K562 (cell line): ENCODE results near the gene UQCRH. TPM values are rescaled to one million over a fixed set of nuclear protein-coding genes. Genes with fewer than 3 reads are reported as not detected.

Experiments
- ARID4B ChIP-seq: sonication (generic); formaldehyde crosslinking; IDR thresholded peaks from 2 replicates; pipeline ENCODE4 v1.8.0; 2022; ENCODE audit warnings: mild to moderate bottlenecking, missing genetic modification reagents
- CREM ChIP-seq: IDR thresholded peaks from 2 replicates; pipeline ENCODE4 v1.6.1; 2014; ENCODE audit warnings: antibody characterized with exemption, low read depth
- CTCFL ChIP-seq: IDR thresholded peaks from 2 replicates; pipeline ENCODE4 v1.6.1; 2011; ENCODE audit warnings: borderline replicate concordance, low read depth, mild to moderate bottlenecking, moderate library complexity, low read length; ENCODE audit not compliant: insufficient read depth, poor library complexity, severe bottlenecking
- HNRNPUL1 ChIP-seq: fragments of 200-400 bp; formaldehyde crosslinking; IDR thresholded peaks from 2 replicates; pipeline ENCODE4 v1.6.1; 2017; ENCODE audit warnings: low read length
- NCOA2 ChIP-seq, 2 experiments: fragments of 450-650 bp; IDR thresholded peaks; 2 replicates each; pipeline ENCODE4 v1.6.1; 2018; ENCODE audit warnings: mild to moderate bottlenecking in 2 of 2, moderate library complexity in 1 of 2; ENCODE audit not compliant: partially characterized antibody in 2 of 2
- RBM15 ChIP-seq: fragments of 200-400 bp; formaldehyde crosslinking; IDR thresholded peaks from 2 replicates; pipeline ENCODE4 v1.6.1; 2018; ENCODE audit warnings: mild to moderate bottlenecking, low read length, moderate library complexity; ENCODE audit not compliant: insufficient read depth
- ZFP1 ChIP-seq: fragments of 450-650 bp; formaldehyde crosslinking; IDR thresholded peaks from 2 replicates; pipeline ENCODE4 v1.4.0; 2020; ENCODE audit warnings: mild to moderate bottlenecking, mixed read lengths
- ZNF766 ChIP-seq: fragments of 200-800 bp; sonication (Bioruptor generic); conservative IDR thresholded peaks from 2 replicates; pipeline ENCODE4 v1.6.1; 2016; ENCODE audit warnings: missing genetic modification characterization, missing compliant biosample characterization
- polyA plus RNA-seq, 8 experiments: library from polyadenylated mRNA; depleted of rRNA in 4 of 8; stranded (reverse) in 5 of 8; unstranded in 3 of 8; fragments of >200 nt; fragmentation: Nextera tagmentation in 2 of 8; fragmentation: Illumina TruSeq in 1 of 8; extraction: Ambion mirVana in 2 of 8; extraction: Trizol in 1 of 8; gene quantifications; 2 replicates each; pipeline versions ENCODE4 v1.2.1 to v1.2.3, GENCODE V29; 2011 to 2014; ENCODE audit warnings: inconsistent platforms in 1 of 8, missing spikeins in 1 of 8
- total RNA-seq, 7 experiments: library from RNA; depleted of rRNA in 6 of 7; stranded (reverse); fragments of >200 nt in 6 of 7; fragmentation: Illumina TruSeq in 2 of 7; extraction: Trizol in 2 of 7; gene quantifications; 2 replicates each; pipeline versions ENCODE4 v1.2.1 to v1.2.3, GENCODE V29; 2011 to 2021; ENCODE audit warnings: low replicate concordance in 1 of 7
- TF ChIP-seq, protein P1 (sequence below): fragments of 450-650 bp; IDR thresholded peaks from 2 replicates; pipeline ENCODE4 v1.7.1; 2018; ENCODE audit warnings: mild to moderate bottlenecking, low read depth; ENCODE audit not compliant: partially characterized antibody
- TF ChIP-seq, protein P2 (sequence below): fragments of 450-650 bp; formaldehyde crosslinking; IDR thresholded peaks from 2 replicates; pipeline ENCODE4 v1.4.0; 2022; ENCODE audit warnings: missing genetic modification characterization
- TF ChIP-seq, protein P3 (sequence below): fragments of 200-800 bp; sonication (Bioruptor generic); IDR thresholded peaks from 2 replicates; pipeline ENCODE4 v1.6.1; 2016; ENCODE audit warnings: missing genetic modification characterization, missing compliant biosample characterization

UQCRH gene
- total and polyA plus RNA-seq, 9 of the 15 experiments (the other 6 are each of a cell fraction or from before 2014, with no cell fraction given): 1,267 to 5,184 (median 2,410) TPM

- TF ChIP-seq ARID4B (CRISPR knock-in tag): no peak; the same call in 1 of the 2 replicates
- TF ChIP-seq, protein P1, sequence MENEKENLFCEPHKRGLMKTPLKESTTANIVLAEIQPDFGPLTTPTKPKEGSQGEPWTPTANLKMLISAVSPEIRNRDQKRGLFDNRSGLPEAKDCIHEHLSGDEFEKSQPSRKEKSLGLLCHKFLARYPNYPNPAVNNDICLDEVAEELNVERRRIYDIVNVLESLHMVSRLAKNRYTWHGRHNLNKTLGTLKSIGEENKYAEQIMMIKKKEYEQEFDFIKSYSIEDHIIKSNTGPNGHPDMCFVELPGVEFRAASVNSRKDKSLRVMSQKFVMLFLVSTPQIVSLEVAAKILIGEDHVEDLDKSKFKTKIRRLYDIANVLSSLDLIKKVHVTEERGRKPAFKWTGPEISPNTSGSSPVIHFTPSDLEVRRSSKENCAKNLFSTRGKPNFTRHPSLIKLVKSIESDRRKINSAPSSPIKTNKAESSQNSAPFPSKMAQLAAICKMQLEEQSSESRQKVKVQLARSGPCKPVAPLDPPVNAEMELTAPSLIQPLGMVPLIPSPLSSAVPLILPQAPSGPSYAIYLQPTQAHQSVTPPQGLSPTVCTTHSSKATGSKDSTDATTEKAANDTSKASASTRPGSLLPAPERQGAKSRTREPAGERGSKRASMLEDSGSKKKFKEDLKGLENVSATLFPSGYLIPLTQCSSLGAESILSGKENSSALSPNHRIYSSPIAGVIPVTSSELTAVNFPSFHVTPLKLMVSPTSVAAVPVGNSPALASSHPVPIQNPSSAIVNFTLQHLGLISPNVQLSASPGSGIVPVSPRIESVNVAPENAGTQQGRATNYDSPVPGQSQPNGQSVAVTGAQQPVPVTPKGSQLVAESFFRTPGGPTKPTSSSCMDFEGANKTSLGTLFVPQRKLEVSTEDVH: no peak
- no peak for TF ChIP-seq ZFP1 (CRISPR knock-in tag)
- TF ChIP-seq, protein P2, sequence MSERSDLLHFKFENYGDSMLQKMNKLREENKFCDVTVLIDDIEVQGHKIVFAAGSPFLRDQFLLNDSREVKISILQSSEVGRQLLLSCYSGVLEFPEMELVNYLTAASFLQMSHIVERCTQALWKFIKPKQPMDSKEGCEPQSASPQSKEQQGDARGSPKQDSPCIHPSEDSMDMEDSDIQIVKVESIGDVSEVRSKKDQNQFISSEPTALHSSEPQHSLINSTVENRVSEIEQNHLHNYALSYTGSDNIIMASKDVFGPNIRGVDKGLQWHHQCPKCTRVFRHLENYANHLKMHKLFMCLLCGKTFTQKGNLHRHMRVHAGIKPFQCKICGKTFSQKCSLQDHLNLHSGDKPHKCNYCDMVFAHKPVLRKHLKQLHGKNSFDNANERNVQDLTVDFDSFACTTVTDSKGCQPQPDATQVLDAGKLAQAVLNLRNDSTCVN (CRISPR knock-in tag): peak; percentile 3; the same call in 1 of the 2 replicates
- TF ChIP-seq, protein P3, sequence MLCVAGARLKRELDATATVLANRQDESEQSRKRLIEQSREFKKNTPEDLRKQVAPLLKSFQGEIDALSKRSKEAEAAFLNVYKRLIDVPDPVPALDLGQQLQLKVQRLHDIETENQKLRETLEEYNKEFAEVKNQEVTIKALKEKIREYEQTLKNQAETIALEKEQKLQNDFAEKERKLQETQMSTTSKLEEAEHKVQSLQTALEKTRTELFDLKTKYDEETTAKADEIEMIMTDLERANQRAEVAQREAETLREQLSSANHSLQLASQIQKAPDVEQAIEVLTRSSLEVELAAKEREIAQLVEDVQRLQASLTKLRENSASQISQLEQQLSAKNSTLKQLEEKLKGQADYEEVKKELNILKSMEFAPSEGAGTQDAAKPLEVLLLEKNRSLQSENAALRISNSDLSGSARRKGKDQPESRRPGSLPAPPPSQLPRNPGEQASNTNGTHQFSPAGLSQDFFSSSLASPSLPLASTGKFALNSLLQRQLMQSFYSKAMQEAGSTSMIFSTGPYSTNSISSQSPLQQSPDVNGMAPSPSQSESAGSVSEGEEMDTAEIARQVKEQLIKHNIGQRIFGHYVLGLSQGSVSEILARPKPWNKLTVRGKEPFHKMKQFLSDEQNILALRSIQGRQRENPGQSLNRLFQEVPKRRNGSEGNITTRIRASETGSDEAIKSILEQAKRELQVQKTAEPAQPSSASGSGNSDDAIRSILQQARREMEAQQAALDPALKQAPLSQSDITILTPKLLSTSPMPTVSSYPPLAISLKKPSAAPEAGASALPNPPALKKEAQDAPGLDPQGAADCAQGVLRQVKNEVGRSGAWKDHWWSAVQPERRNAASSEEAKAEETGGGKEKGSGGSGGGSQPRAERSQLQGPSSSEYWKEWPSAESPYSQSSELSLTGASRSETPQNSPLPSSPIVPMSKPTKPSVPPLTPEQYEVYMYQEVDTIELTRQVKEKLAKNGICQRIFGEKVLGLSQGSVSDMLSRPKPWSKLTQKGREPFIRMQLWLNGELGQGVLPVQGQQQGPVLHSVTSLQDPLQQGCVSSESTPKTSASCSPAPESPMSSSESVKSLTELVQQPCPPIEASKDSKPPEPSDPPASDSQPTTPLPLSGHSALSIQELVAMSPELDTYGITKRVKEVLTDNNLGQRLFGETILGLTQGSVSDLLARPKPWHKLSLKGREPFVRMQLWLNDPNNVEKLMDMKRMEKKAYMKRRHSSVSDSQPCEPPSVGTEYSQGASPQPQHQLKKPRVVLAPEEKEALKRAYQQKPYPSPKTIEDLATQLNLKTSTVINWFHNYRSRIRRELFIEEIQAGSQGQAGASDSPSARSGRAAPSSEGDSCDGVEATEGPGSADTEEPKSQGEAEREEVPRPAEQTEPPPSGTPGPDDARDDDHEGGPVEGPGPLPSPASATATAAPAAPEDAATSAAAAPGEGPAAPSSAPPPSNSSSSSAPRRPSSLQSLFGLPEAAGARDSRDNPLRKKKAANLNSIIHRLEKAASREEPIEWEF (CRISPR knock-in tag): no peak
- TF ChIP-seq NCOA2 (IDR thresholded peaks at IDR 0.05; ENCODE audit: partially characterized antibody in 2 of 2): no peak
- no peak for TF ChIP-seq CREM
- no peak for TF ChIP-seq HNRNPUL1
- no peak for TF ChIP-seq CTCFL
- TF ChIP-seq RBM15: no peak
- peak; percentile 45; the same call in 1 of the 2 replicates for TF ChIP-seq ZNF766 (CRISPR knock-in tag)
These were observed 2.1 kb upstream of the UQCRH start (continued) for GRCh38 chr1:46301406-46301807.
